Measurements from ENCODE around the gene MAST2.
A peak's percentile ranks its signal among the peaks of the same experiment; 100 is the strongest.

Gene MAST2

GRCh38 chr1:45803299-45803780 lies at the start of gene MAST2:
Gene MAST2 (plus strand): TSS chr1:45803612. CDS start chr1:45803896, 284 bp downstream.
- DNase-seq (ENCODE audit: low spot score): peak; percentile 90

GRCh38 chr1:45755697-45756096 lies 47.7 kb upstream of the MAST2 start:
- no peak for DNase-seq (ENCODE audit: low spot score)

- no peak for DNase-seq (ENCODE audit: low spot score)
Measured at GRCh38 chr1:45762291-45762690, 41.1 kb upstream of the MAST2 start.

- DNase-seq (ENCODE audit: low spot score): no peak
Measured at GRCh38 chr1:45765999-45766792, 37.2 kb upstream of the MAST2 start.

DNA sequence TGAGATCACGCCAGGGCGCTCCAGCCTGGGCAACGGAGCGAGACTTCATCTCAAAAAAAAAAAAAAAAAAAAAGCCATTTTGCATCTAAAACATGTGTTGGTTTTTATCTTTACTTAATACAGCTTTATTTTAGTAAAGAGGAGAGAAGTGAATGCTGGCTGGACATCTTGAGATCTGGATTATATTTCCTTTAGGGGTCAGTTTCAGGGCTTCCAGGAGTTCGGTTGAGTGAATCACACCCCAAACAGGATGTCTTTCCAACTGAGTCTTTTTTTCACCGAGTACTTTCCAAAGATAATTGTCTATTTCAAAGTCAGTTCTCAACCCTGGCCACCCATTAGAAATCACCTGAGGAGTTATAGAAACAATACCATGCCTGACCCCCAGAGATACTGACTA lies 36.4 kb upstream of the MAST2 start:
- no peak for DNase-seq (ENCODE audit: low spot score)

- DNase-seq (ENCODE audit: low spot score): no peak
Measured at GRCh38 chr1:45769261-45769932, 34.0 kb upstream of the MAST2 start.

GRCh38 chr1:45772971-45773370 lies 30.4 kb upstream of the MAST2 start:
- DNase-seq (ENCODE audit: low spot score): no peak

- no peak for DNase-seq (ENCODE audit: low spot score)
Measured at GRCh38 chr1:45775794-45776193, 27.6 kb upstream of the MAST2 start.

GRCh38 chr1:45785583-45785982 lies 17.8 kb upstream of the MAST2 start:
- DNase-seq (ENCODE audit: low spot score): peak; percentile 53

- DNase-seq (ENCODE audit: low spot score): no peak
Measured at GRCh38 chr1:45787905-45788304, 15.5 kb upstream of the MAST2 start.

DNA sequence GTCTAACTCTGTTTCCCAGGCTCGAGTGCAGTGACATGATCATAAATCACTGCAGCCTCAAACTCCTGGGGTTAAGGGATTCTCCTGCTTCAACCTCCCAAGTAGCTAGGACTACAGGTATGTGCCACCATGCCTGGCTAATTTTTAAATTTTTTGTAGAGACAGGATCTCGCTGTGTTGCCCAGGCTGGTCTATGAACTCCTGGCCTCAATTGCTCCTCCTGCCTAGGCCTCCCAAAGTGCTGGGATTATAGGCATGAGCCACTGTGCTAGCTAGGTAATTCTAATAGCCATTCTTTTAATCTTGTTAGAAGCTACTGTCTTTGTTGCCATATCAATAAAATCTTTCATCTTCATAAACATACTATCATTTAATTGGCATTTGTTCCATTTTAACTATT lies 13.8 kb upstream of the MAST2 start:
- DNase-seq (ENCODE audit: low spot score): no peak

DNA sequence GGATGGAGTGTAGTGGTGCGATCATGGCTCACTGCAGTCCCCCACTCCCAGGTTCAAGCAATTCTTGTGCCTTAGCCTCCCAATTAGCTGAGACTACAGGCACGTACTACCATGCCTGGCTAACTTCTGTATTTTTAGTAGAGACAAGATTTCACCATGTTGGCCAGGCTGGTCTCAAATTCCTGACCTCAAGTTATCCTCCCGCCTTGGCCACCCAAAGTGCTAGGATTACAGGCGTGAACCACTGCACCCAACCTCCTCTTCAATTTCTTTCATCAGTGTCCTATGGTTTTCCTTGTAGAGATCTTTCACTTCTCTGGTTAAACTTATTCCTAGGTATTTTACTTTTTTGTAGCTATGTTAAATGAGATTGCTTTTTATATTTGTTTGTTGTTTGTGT lies 10.7 kb upstream of the MAST2 start:
- no peak for DNase-seq (ENCODE audit: low spot score)

DNA sequence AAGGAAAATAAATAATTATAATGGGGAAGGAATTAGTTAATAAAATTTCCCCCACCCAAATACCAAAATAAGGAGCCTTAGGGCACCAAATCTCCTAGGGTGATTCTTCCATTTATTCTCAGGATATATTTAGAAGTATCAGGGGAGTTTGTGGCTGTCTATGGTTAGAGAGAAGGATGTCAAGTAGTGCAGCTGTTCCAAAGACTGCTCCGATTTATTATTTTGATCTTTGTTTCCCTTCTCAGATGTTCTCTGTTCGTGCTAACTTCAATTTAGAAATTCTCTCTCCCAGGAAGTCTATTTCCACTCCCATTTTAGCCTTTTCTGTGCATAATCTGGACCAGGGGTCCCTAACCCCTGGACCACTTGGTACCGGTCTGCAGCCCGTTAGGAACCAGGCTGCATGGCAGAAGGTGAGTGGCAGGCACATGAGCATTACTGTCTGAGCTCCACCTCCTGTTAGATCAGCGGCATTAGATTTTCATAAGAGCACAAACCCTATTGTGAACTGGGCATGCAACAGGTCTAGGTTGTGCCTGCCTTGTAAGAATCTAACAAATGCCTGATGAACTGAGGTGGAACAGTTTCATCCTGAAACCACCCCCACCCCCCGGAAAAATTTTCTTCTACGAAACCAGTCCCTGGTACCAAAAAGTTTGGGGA lies 9.3 kb upstream of the MAST2 start:
- DNase-seq (ENCODE audit: low spot score): no peak

- no peak for DNase-seq (ENCODE audit: low spot score)
Measured at GRCh38 chr1:45796381-45796780, 7.0 kb upstream of the MAST2 start.

DNA sequence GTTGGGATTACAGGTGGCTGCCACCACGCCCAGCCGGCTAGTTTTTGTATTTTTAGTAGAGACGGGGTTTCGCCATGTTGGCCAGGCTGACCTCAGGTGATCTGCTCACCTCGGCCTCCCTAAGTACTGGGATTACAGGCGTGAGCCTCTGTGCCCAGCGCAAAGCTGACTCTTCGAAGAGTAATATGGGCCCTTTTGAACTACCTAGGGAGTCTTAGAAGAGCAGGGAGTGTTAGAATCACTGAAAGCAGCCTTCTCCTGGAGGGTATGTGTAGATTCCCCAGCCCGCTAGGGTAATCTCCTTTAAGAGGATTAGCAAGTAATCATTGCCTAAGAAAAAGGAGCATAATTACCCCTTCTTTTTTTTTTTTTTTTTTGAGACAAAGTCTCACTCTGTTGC lies 6.5 kb upstream of the MAST2 start:
- no peak for DNase-seq (ENCODE audit: low spot score)

DNA sequence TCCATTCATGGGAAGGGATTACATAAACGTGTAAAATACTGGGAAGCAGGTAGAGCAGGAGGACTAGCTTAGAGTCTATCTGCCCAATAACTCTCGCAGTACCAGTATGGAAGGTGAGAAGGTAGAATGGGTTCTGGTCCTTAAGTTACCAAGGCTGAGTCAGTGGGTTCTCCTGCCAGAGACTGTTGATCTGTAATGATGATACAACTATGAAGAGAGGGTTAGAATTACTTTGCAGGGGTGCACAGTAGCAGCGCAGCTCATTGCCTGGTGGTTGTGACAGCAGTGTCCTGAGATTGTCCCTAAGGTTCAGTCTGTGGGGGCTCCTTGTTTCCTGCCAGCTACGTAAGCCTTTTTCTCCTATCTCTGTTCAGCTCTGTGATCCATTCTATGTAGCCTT lies 2.5 kb upstream of the MAST2 start:
- no peak for DNase-seq (ENCODE audit: low spot score)

DNA sequence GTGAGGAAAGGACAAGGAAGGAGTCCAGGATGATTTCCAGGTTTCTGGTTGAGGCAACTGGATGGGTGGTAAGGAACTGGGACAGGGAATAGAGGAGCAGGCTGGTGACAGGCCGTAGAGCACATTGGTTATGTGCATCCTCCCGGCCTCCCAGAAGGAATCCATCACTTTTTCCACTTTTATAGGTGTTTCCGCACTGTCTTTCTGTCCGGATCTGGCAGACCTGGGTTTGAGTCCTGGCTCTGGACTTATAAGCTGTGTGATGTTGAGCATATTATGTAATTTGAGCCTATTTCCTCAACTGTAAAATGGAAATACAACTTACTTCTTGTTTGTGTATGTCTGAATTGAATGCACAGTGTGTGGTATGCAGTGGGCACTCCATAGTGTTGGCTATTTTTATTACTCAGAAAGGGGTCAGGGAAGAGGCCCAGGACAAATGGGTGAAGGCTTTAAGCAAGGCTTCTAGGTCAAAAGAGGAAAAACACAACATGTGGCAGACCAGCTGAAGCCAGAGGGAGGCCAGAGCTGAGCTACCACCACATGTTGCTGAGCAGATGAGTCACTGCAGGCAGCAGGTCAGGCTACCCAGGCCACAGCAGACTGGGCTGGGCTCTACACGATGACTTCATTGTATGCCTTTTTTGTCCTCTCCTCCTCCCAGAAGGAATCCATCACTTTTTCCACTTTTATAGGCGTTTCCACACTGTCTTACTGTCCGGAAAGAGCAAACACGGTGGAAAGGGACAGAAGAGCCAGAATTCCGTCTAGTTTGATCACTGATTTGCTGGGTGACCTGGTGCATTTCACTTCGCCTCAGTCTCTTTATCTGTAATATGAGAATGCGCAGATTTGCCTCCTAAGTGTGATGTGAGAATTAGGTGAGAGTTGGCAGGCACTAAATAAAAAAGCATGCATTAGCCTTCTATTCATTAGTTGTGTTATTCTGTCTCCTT lies 791 bp upstream of the MAST2 start:
- DNase-seq (ENCODE audit: low spot score): peak; percentile 97

GRCh38 chr1:45803781-45804668 lies 613 bp downstream of the MAST2 start:
- DNase-seq (ENCODE audit: low spot score): peak; percentile 36

GRCh38 chr1:45804669-45804969 lies 1.2 kb downstream of the MAST2 start:
- DNase-seq (ENCODE audit: low spot score): peak; percentile 29

GRCh38 chr1:45806129-45806528 lies 2.7 kb downstream of the MAST2 start:
- no peak for DNase-seq (ENCODE audit: low spot score)

GRCh38 chr1:45809761-45810160 lies 6.3 kb downstream of the MAST2 start:
- DNase-seq (ENCODE audit: low spot score): no peak

Data from SW480 (cell line).